GM19397 (cell line): ENCODE measurements around the gene C11orf87.

ENCODE experiments used
- ATAC-seq: cut with Tn5 transposase; IDR thresholded peaks from one replicate; pipeline ENCODE4 v1.9.1; 2021; ENCODE audit warnings: mild to moderate bottlenecking, moderate library complexity; ENCODE audit not compliant: unreplicated experiment

Gene C11orf87

GRCh38 chr11:109435121-109435742 is 13.2 kb downstream of the C11orf87 start:
- no peak for ATAC-seq

GRCh38 chr11:109439684-109440083 is 17.7 kb downstream of the C11orf87 start:
- no peak for ATAC-seq

- ATAC-seq: no peak
Observed at GRCh38 chr11:109443052-109443451, 21.1 kb downstream of the C11orf87 start.

GRCh38 chr11:109454857-109455256 is 32.9 kb downstream of the C11orf87 start:
- ATAC-seq: no peak
